Glutamatergic neuron (in vitro differentiated cells): ENCODE measurements around the gene SNX24. TPM values are rescaled to one million over a fixed set of nuclear protein-coding genes. Genes with fewer than 3 reads are reported as not detected.

Experiments
- DNase-seq: peaks from one replicate; pipeline ENCODE4 v3.0.0; 2022
- H3K27ac Mint-ChIP-seq: one replicate; pipeline ENCODE4 v1.8.0; 2020; ENCODE audit warnings: mild to moderate bottlenecking, mixed read lengths, inconsistent platforms; ENCODE audit not compliant: unreplicated experiment
- H3K27me3 Mint-ChIP-seq: one replicate; pipeline ENCODE4 v1.8.0; 2020; ENCODE audit warnings: mild to moderate bottlenecking, moderate library complexity, mixed read lengths, inconsistent platforms; ENCODE audit not compliant: unreplicated experiment
- H3K36me3 Mint-ChIP-seq: one replicate; pipeline ENCODE4 v1.8.0; 2020; ENCODE audit warnings: mild to moderate bottlenecking, mixed read lengths, inconsistent platforms; ENCODE audit not compliant: unreplicated experiment
- H3K4me1 Mint-ChIP-seq: one replicate; pipeline ENCODE4 v1.8.0; 2020; ENCODE audit warnings: mild to moderate bottlenecking, low read depth, mixed read lengths, inconsistent platforms; ENCODE audit not compliant: unreplicated experiment
- H3K4me3 Mint-ChIP-seq: one replicate; pipeline ENCODE4 v1.8.0; 2020; ENCODE audit warnings: mild to moderate bottlenecking, mixed read lengths, inconsistent platforms; ENCODE audit not compliant: unreplicated experiment
- H3K9me3 Mint-ChIP-seq: one replicate; pipeline ENCODE4 v1.8.0; 2020; ENCODE audit warnings: mild to moderate bottlenecking, moderate library complexity, mixed read lengths, inconsistent platforms; ENCODE audit not compliant: unreplicated experiment
- CTCF ChIP-seq: fragments of 200-600 bp; sonication (generic); IDR thresholded peaks from one replicate; pipeline ENCODE4 v1.5.0; 2021; ENCODE audit not compliant: partially characterized antibody, unreplicated experiment
- total RNA-seq: library from RNA; stranded (reverse); fragmentation: NEBNext Ultra II Directional; extraction: Animal tissue kit (Norgen Biotek cat#: 25700); gene quantifications from one replicate; pipeline ENCODE4 v1.2.1, GENCODE V29; 2021; ENCODE audit not compliant: unreplicated experiment

The SNX24 gene
- total RNA-seq, 1 donor from 2014 or later = 21.8 TPM

GRCh38 chr5:122816756-122817155 is 28.7 kb upstream of the SNX24 start:
- no peak for TF ChIP-seq CTCF
- no peak for DNase-seq
- Mint-ChIP-seq H3K27ac (peak overlapping the region; percentile 53), H3K4me1 (peaks cover 2% of the 10 kb centered on the region), H3K9me3 (peaks cover 3% of the 10 kb centered on the region), H3K36me3 (no peaks in the 10 kb centered on the region), H3K27me3 (no peaks in the 10 kb centered on the region), H3K4me3 (no peak overlapping the region)

GRCh38 chr5:122831984-122832383 is 13.4 kb upstream of the SNX24 start:
- no peak for TF ChIP-seq CTCF
- Mint-ChIP-seq H3K36me3 (no peaks in the 10 kb centered on the region), H3K4me3 (no peak overlapping the region), H3K4me1 (no peaks in the 10 kb centered on the region), H3K27me3 (no peaks in the 10 kb centered on the region), H3K9me3 (no peaks in the 10 kb centered on the region), H3K27ac (no peak overlapping the region)
- no peak for DNase-seq

DNA sequence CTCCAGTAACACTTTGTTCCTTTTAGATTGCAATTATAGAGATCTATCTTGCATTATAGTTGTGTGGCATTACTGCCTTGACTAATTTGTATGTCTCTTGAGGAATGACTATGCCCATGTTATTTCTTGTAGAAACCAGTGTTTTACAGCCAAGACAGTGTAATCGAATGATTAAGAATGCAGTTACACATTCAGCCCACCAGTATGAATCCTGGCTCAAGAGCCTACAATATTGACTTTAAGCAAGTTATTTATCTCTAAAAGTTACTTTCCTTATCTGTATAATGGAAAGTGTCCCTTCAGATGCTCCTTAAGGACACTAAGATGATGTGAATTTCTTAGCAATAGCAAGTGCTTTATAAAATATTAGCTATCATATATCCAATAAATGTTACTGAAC is 9.7 kb upstream of the SNX24 start:
- Mint-ChIP-seq H3K36me3 (peaks cover 5% of the 10 kb centered on the region), H3K4me3 (no peak overlapping the region), H3K27me3 (no peaks in the 10 kb centered on the region), H3K4me1 (no peaks in the 10 kb centered on the region), H3K9me3 (no peaks in the 10 kb centered on the region), H3K27ac (no peak overlapping the region)
- no peak for DNase-seq
- TF ChIP-seq CTCF = peak; percentile 24

DNA sequence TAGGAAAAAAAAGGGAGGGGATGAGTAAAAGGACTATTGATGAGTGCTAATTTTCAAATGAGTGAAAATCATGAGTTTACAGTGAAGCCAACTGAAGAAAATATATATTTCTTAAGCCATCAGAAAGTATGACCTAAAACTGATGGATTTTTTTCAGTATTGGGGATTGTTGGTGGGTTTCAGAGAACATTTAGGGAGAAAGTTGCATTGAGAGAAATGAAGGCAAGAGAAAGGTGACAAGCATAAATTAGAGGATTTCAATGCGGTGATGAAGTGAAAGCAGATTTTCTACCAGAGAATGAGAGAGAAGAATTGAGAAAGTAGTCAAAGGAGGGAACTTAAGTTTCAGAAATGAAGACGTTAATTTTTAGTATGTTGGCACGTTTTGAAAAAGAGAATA is 8.5 kb upstream of the SNX24 start:
- no peaks in the 10 kb centered on the region for H3K9me3 Mint-ChIP-seq
- no peak overlapping the region for H3K27ac Mint-ChIP-seq
- no peak for DNase-seq
- no peaks in the 10 kb centered on the region for H3K4me1 Mint-ChIP-seq
- H3K4me3 Mint-ChIP-seq = no peak overlapping the region
- H3K27me3 Mint-ChIP-seq = no peaks in the 10 kb centered on the region
- TF ChIP-seq CTCF = no peak
- H3K36me3 Mint-ChIP-seq = peaks cover 5% of the 10 kb centered on the region

GRCh38 chr5:122839731-122840130 is 5.7 kb upstream of the SNX24 start:
- TF ChIP-seq CTCF = no peak
- DNase-seq = no peak
- Mint-ChIP-seq H3K9me3 (no peaks in the 10 kb centered on the region), H3K27ac (no peak overlapping the region), H3K4me1 (peaks cover 3% of the 10 kb centered on the region), H3K36me3 (peaks cover 5% of the 10 kb centered on the region), H3K4me3 (no peak overlapping the region), H3K27me3 (no peaks in the 10 kb centered on the region)
